Naive B cell (primary cell): ENCODE results near the gene ALOX12B. TPM values are rescaled to one million over a fixed set of nuclear protein-coding genes. Genes with fewer than 3 reads are reported as not detected.
A peak's percentile ranks its signal among the peaks of the same experiment; 100 is the strongest.

Experiments used
- ATAC-seq, 2 donors: fragments of 150-1000 bp; cut with Tn5 transposase; 2 replicates each; pipeline ENCODE4 v1.10.0; 2021; ENCODE audit warnings: low read depth in 2 of 2, mild to moderate bottlenecking in 2 of 2, moderate library complexity in 2 of 2
- DNase-seq: peaks from one replicate; pipeline ENCODE4 v3.0.0; 2022
- H3K27ac Mint-ChIP-seq, 6 donors: one replicate each; pipeline ENCODE4 v1.8.0; 2020 to 2022; ENCODE audit warnings: mild to moderate bottlenecking in 6 of 6, mixed read lengths in 6 of 6, moderate library complexity in 5 of 6, inconsistent platforms in 2 of 6
- H3K27me3 Mint-ChIP-seq, 3 donors: one replicate each; pipeline ENCODE4 v1.8.0; 2021 to 2022; ENCODE audit warnings: mixed read lengths in 3 of 3, mild to moderate bottlenecking in 1 of 3
- H3K36me3 Mint-ChIP-seq, 2 donors: one replicate each; pipeline ENCODE4 v1.8.0; 2020 to 2022; ENCODE audit warnings: mixed read lengths in 2 of 2, inconsistent platforms in 1 of 2, mild to moderate bottlenecking in 1 of 2
- H3K4me1 Mint-ChIP-seq, 3 donors: one replicate each; pipeline ENCODE4 v1.8.0; 2020 to 2022; ENCODE audit warnings: mixed read lengths in 3 of 3, inconsistent platforms in 1 of 3, mild to moderate bottlenecking in 1 of 3, moderate library complexity in 1 of 3
- H3K4me3 Mint-ChIP-seq, 8 donors: one replicate each; pipeline ENCODE4 v1.8.0; 2020 to 2022; ENCODE audit warnings: mild to moderate bottlenecking in 8 of 8, mixed read lengths in 8 of 8, moderate library complexity in 8 of 8, inconsistent platforms in 2 of 8
- H3K9me3 Mint-ChIP-seq, 7 donors: one replicate each; pipeline ENCODE4 v1.8.0; 2020 to 2022; ENCODE audit warnings: mixed read lengths in 7 of 7, mild to moderate bottlenecking in 5 of 7, inconsistent platforms in 2 of 7, moderate library complexity in 1 of 7
- polyA plus RNA-seq, 6 donors: library from polyadenylated mRNA; unstranded; fragments of 300-500 nt; fragmentation: Illumina TruSeq; gene quantifications; one replicate each; pipeline ENCODE4 v1.2.3, GENCODE V29; 2021; ENCODE audit warnings: low read depth in 6 of 6

ALOX12B gene
- polyA plus RNA-seq, 6 donors from 2014 or later = 0.45 to 2.4 (median 1.1) TPM; not detected in 2

GRCh38 chr17:8122924-8123694 is 35.6 kb upstream of the ALOX12B start:
- Mint-ChIP-seq H3K4me1 (peaks cover 75 to 83% (median 83%) of the 10 kb centered on the region in 3 donors), H3K9me3 (peaks cover 0 to 11% (median 2%) of the 10 kb centered on the region in 7 donors), H3K4me3 (peak overlapping the region; percentile 83 to 98 (median 95)), H3K27me3 (peaks cover 35 to 64% (median 49%) of the 10 kb centered on the region in 3 donors), H3K27ac (peak overlapping the region in 5 of 6 donors; percentile 53 to 93 (median 77)), H3K36me3 (no peaks in the 10 kb centered on the region)
- DNase-seq (no peak), ATAC-seq (no peak)

GRCh38 chr17:8122422-8122923 is 35.0 kb upstream of the ALOX12B start:
- Mint-ChIP-seq H3K27ac (peak overlapping the region in 2 of 6 donors; percentile 54 to 93), H3K36me3 (no peaks in the 10 kb centered on the region), H3K9me3 (peaks cover 0 to 11% (median 2%) of the 10 kb centered on the region in 7 donors), H3K4me3 (peak overlapping the region; percentile 83 to 98 (median 95)), H3K27me3 (peaks cover 34 to 70% (median 49%) of the 10 kb centered on the region in 3 donors), H3K4me1 (peaks cover 82 to 89% (median 88%) of the 10 kb centered on the region in 3 donors)
- no peak for DNase-seq
- ATAC-seq = no peak

GRCh38 chr17:8121681-8122421 is 34.3 kb upstream of the ALOX12B start:
- Mint-ChIP-seq H3K9me3 (peaks cover 0 to 11% (median 2%) of the 10 kb centered on the region in 7 donors), H3K27me3 (peaks cover 28 to 69% (median 44%) of the 10 kb centered on the region in 3 donors), H3K4me3 (peak overlapping the region; percentile 83 to 98 (median 95)), H3K4me1 (peaks cover 79 to 84% (median 84%) of the 10 kb centered on the region in 3 donors), H3K27ac (no peak overlapping the region), H3K36me3 (no peaks in the 10 kb centered on the region)
- peak; percentile 3 to 6 for ATAC-seq
- DNase-seq = no peak

- Mint-ChIP-seq H3K9me3 (peaks cover 0 to 11% (median 2%) of the 10 kb centered on the region in 7 donors), H3K4me1 (peaks cover 75 to 79% (median 78%) of the 10 kb centered on the region in 3 donors), H3K4me3 (peak overlapping the region; percentile 91 to 98 (median 96)), H3K27ac (peak overlapping the region in 1 of 6 donors; percentile 100), H3K27me3 (peaks cover 33 to 71% (median 42%) of the 10 kb centered on the region in 3 donors), H3K36me3 (no peaks in the 10 kb centered on the region)
- ATAC-seq = no peak
- no peak for DNase-seq
Observed at GRCh38 chr17:8121407-8121680, 33.8 kb upstream of the ALOX12B start.

- Mint-ChIP-seq H3K27ac (peak overlapping the region; percentile 86 to 100 (median 100)), H3K4me1 (peaks cover 72 to 74% (median 73%) of the 10 kb centered on the region in 3 donors), H3K4me3 (peak overlapping the region; percentile 91 to 98 (median 96)), H3K36me3 (no peaks in the 10 kb centered on the region), H3K27me3 (peaks cover 39 to 77% (median 41%) of the 10 kb centered on the region in 3 donors), H3K9me3 (peaks cover 0 to 8% (median 2%) of the 10 kb centered on the region in 7 donors)
- ATAC-seq (peak in 1 of 2 donors; percentile 5), DNase-seq (no peak)
Observed at GRCh38 chr17:8120520-8121406, 33.2 kb upstream of the ALOX12B start.

- ATAC-seq (peak; percentile 66 to 69), DNase-seq (peak; percentile 89)
- H3K27ac Mint-ChIP-seq = peak overlapping the region; percentile 93 to 100 (median 100)
- peaks cover 44 to 78% (median 47%) of the 10 kb centered on the region in 3 donors for H3K27me3 Mint-ChIP-seq
- H3K9me3 Mint-ChIP-seq = peaks cover 0 to 8% (median 2%) of the 10 kb centered on the region in 7 donors
- peak overlapping the region; percentile 91 to 98 (median 96) for H3K4me3 Mint-ChIP-seq
- peaks cover 63 to 64% (median 63%) of the 10 kb centered on the region in 3 donors for H3K4me1 Mint-ChIP-seq
- no peaks in the 10 kb centered on the region for H3K36me3 Mint-ChIP-seq
Observed at GRCh38 chr17:8119581-8120519, 32.3 kb upstream of the ALOX12B start.

- Mint-ChIP-seq H3K9me3 (peaks cover 0 to 8% (median 2%) of the 10 kb centered on the region in 7 donors), H3K4me1 (peaks cover 55 to 56% (median 56%) of the 10 kb centered on the region in 3 donors), H3K27ac (peak overlapping the region; percentile 91 to 100 (median 100)), H3K36me3 (no peaks in the 10 kb centered on the region), H3K27me3 (peaks cover 41 to 78% (median 48%) of the 10 kb centered on the region in 3 donors), H3K4me3 (peak overlapping the region; percentile 91 to 98 (median 96))
- peak; percentile 59 to 64 for ATAC-seq
- peak; percentile 85 for DNase-seq
Observed at GRCh38 chr17:8118769-8119580, 31.5 kb upstream of the ALOX12B start.

GRCh38 chr17:8117980-8118768 is 30.7 kb upstream of the ALOX12B start, which contains the start of gene ALOXE3:
Gene ALOXE3, minus strand, starts transcription at chr17:8118514. Its CDS starts 524 bp downstream, at chr17:8117990.
- DNase-seq (no peak), ATAC-seq (peak in 1 of 2 donors; percentile 3)
- H3K4me1 Mint-ChIP-seq = peaks cover 47 to 48% (median 48%) of the 10 kb centered on the region in 3 donors
- peaks cover 0 to 8% (median 3%) of the 10 kb centered on the region in 7 donors for H3K9me3 Mint-ChIP-seq
- H3K4me3 Mint-ChIP-seq = peak within 1 kb of the TSS; percentile 91 to 98 (median 96)
- H3K27ac Mint-ChIP-seq = peak within 1 kb of the TSS; percentile 91 to 100 (median 100)
- H3K27me3 Mint-ChIP-seq = peaks cover 41 to 78% (median 48%) of the 10 kb centered on the region in 3 donors
- no peaks in the 10 kb centered on the region for H3K36me3 Mint-ChIP-seq

- peak overlapping the region in 3 of 6 donors; percentile 54 to 100 (median 100) for H3K27ac Mint-ChIP-seq
Observed at GRCh38 chr17:8117367-8117979, 30.0 kb upstream of the ALOX12B start.

GRCh38 chr17:8116776-8117175 is 29.3 kb upstream of the ALOX12B start:
- ATAC-seq = no peak
- H3K4me3 Mint-ChIP-seq = peak overlapping the region in 5 of 8 donors; percentile 15 to 98 (median 61)
- no peaks in the 10 kb centered on the region for H3K36me3 Mint-ChIP-seq
- no peak for DNase-seq
- H3K4me1 Mint-ChIP-seq = peaks cover 36 to 39% (median 36%) of the 10 kb centered on the region in 3 donors
- peaks cover 43 to 83% (median 49%) of the 10 kb centered on the region in 3 donors for H3K27me3 Mint-ChIP-seq
- H3K27ac Mint-ChIP-seq = no peak overlapping the region
- peaks cover 0 to 8% (median 3%) of the 10 kb centered on the region in 7 donors for H3K9me3 Mint-ChIP-seq

More at GRCh38 chr17:8117367-8117979, 30.0 kb upstream of the ALOX12B start:
- Mint-ChIP-seq H3K27me3 (peaks cover 45 to 78% (median 48%) of the 10 kb centered on the region in 3 donors), H3K4me1 (peaks cover 40 to 42% (median 41%) of the 10 kb centered on the region in 3 donors), H3K4me3 (peak overlapping the region; percentile 91 to 98 (median 96)), H3K36me3 (no peaks in the 10 kb centered on the region), H3K9me3 (peaks cover 0 to 8% (median 3%) of the 10 kb centered on the region in 7 donors)
- no peak for DNase-seq
- no peak for ATAC-seq
